Keratinocyte (primary cell): ENCODE data around the gene MOV10L1. TPM values are rescaled to one million over a fixed set of nuclear protein-coding genes. Genes with fewer than 3 reads are reported as not detected.
A peak's percentile ranks its signal among the peaks of the same experiment; 100 is the strongest.

Source experiments
- DNase-seq: peaks from one replicate; pipeline ENCODE4 v3.0.0-alpha.2; 2011; ENCODE audit warnings: low read depth, missing footprints, low spot score
- FAIRE-seq: peaks from 2 replicates; lab custom pipeline; 2011; peaks lifted over from hg19 to GRCh38; lab: Jason Lieb, UNC
- H2AFZ ChIP-seq: 2 replicates; pipeline ENCODE4 v1.6.0; 2012; ENCODE audit warnings: low read length, control low read depth, inconsistent platforms; ENCODE audit not compliant: control insufficient read depth
- H3K27ac ChIP-seq: 2 replicates; pipeline ENCODE4 v1.5.1; 2011; ENCODE audit warnings: low read length; ENCODE audit not compliant: control insufficient read depth, insufficient read depth
- H3K27me3 ChIP-seq: 3 replicates; pipeline ENCODE4 v1.6.0; 2011; ENCODE audit warnings: low read length; ENCODE audit not compliant: control insufficient read depth, insufficient read depth; ENCODE audit errors: extremely low read depth
- H3K36me3 ChIP-seq, 2 experiments: 2 replicates in 1 of 2; 3 replicates in 1 of 2; pipeline ENCODE4 v1.5.1; 2011; ENCODE audit warnings: low read length in 2 of 2, mild to moderate bottlenecking in 1 of 2; ENCODE audit not compliant: control insufficient read depth in 2 of 2, insufficient read depth in 2 of 2; ENCODE audit errors: extremely low read depth in 1 of 2
- H3K4me1 ChIP-seq: 3 replicates; pipeline ENCODE4 v1.5.1; 2011; ENCODE audit warnings: low read length; ENCODE audit not compliant: control insufficient read depth, insufficient read depth; ENCODE audit errors: extremely low read depth
- H3K4me2 ChIP-seq: 3 replicates; pipeline ENCODE4 v1.6.0; 2011; ENCODE audit warnings: low read depth, low read length; ENCODE audit not compliant: control insufficient read depth, insufficient read depth; ENCODE audit errors: extremely low read depth
- H3K4me3 ChIP-seq, 3 experiments: fragments of 200-600 bp in 1 of 3; sonication (generic) in 1 of 3; 2 replicates in 2 of 3; 3 replicates in 1 of 3; pipeline ENCODE4 v1.5.1; 2011 to 2016; ENCODE audit warnings: low read length in 3 of 3, mild to moderate bottlenecking in 3 of 3, control low read depth in 2 of 3, inconsistent platforms in 1 of 3, low read depth in 1 of 3, mixed read lengths in 1 of 3, mixed run types in 1 of 3, moderate library complexity in 1 of 3; ENCODE audit not compliant: control insufficient read depth in 2 of 3, insufficient read depth in 2 of 3; ENCODE audit errors: extremely low read depth in 1 of 3
- H3K79me2 ChIP-seq: 2 replicates; pipeline ENCODE4 v1.6.0; 2012; ENCODE audit warnings: low read length; ENCODE audit not compliant: control insufficient read depth, insufficient read depth
- H3K9ac ChIP-seq: 3 replicates; pipeline ENCODE4 v1.6.0; 2011; ENCODE audit warnings: low read length; ENCODE audit not compliant: control insufficient read depth, insufficient read depth; ENCODE audit errors: extremely low read depth
- H3K9me1 ChIP-seq: 3 replicates; pipeline ENCODE4 v1.6.0; 2011; ENCODE audit warnings: low read length; ENCODE audit not compliant: control insufficient read depth, insufficient read depth; ENCODE audit errors: extremely low read depth
- H3K9me3 ChIP-seq: 2 replicates; pipeline ENCODE4 v1.5.1; 2012; ENCODE audit warnings: low read depth, low read length; ENCODE audit not compliant: control insufficient read depth
- H4K20me1 ChIP-seq: 3 replicates; pipeline ENCODE4 v1.6.0; 2011; ENCODE audit warnings: low read length; ENCODE audit not compliant: control insufficient read depth, insufficient read depth; ENCODE audit errors: extremely low read depth
- EZH2 ChIP-seq: IDR thresholded peaks from one replicate; pipeline ENCODE4 v1.6.1; 2012; ENCODE audit warnings: inconsistent platforms, mild to moderate bottlenecking, low read length, moderate library complexity
- dilution Hi-C: fragments of 300-500 bp; cut with MboI; formaldehyde crosslinking; loops from one replicate; pipeline ENCODE4 v1.7.0; 2020; ENCODE audit warnings: low sequenced_read_pairs; ENCODE audit not compliant: extremely low pct_ligation_motif_present
- polyA plus RNA-seq, 5 experiments: library from polyadenylated mRNA; depleted of rRNA in 3 of 5; stranded (reverse) in 3 of 5; stranded (forward) in 1 of 5; unstranded in 1 of 5; fragments of >200 nt; gene quantifications; 1 replicate in 1 of 5; 2 replicates in 3 of 5; 3 replicates in 1 of 5; pipeline versions ENCODE4 v1.2.1 to v1.2.3, GENCODE V29; 2011 to 2012; ENCODE audit warnings: missing spikeins in 2 of 5, low read depth in 1 of 5, low replicate concordance in 1 of 5
- TF ChIP-seq, protein P1 (sequence below), 3 experiments: IDR thresholded peaks in 1 of 3; conservative IDR thresholded peaks in 1 of 3; optimal IDR thresholded peaks in 1 of 3; 2 replicates in 2 of 3; 3 replicates in 1 of 3; pipeline versions ENCODE3 to v1.5.1; 2011; ENCODE audit warnings: low read length in 3 of 3, mild to moderate bottlenecking in 3 of 3, moderate library complexity in 2 of 3, control low read depth in 1 of 3, inconsistent platforms in 1 of 3; ENCODE audit not compliant: insufficient read depth in 2 of 3; ENCODE audit errors: extremely low read depth in 1 of 3

Gene MOV10L1
- polyA plus RNA-seq, 1 donor (not counting 4 experiments of a cell fraction or from before 2014, with no cell fraction given) = not detected

DNA sequence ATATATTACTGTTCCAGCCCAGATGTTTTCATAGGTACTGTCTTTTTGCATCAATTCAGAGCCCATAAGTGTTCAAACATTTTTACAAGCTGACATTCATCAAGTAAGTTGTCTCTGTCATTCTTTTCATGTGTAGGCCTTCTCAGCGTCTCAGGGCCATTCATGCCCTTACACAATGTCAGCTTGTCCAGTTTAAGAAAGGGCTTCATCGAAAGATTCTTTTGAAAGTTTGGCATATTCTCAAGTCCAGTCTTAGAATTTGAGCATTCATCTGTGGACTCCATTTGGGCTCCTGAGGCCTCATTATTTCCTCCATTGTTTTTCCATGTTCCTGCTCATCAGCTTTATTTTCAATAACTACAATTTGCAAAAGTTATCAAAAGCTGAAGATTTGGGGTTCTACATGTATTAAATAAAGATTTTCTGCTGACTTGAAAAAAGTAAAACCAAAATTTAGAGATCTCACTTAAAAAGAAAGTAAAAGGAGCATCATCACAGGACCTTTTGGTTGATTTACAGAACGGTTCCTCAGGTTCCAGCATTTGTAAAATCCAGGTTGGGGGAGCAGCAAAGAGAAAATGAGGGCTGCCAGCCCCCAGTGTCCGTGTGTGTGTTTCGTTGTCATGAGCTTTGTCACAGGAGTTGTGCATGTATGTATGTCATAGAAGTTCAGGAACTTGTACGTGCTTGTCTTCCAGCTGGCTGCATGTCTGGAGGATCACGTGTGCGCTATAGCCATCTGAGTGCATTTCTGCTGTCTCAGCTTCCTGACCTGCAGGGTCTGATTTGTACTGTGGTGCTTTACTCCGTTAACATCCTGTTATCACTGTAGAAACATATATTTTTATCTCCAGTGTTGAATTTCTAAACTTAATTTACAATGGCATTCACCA lies 15.6 kb downstream of the MOV10L1 start:
- Histone ChIP-seq H3K27ac (no peak overlapping the region), H2AFZ (peak overlapping the region; percentile 68), H3K4me1 (peaks cover 15% of the 10 kb centered on the region), H3K4me2 (peak overlapping the region; percentile 84), H3K36me3 (no peaks in the 10 kb centered on the region), H3K79me2 (no peaks in the 10 kb centered on the region), H3K27me3 (peaks cover 4% of the 10 kb centered on the region), H3K4me3 (peak overlapping the region in 1 of 3 experiments; percentile 46), H4K20me1 (no peaks in the 10 kb centered on the region), H3K9ac (no peak overlapping the region), H3K9me1 (no peaks in the 10 kb centered on the region), H3K9me3 (peaks cover 2% of the 10 kb centered on the region)
- dilution Hi-C loops = no loop called here
- FAIRE-seq (peak; percentile 98), DNase-seq (no peak)
- TF ChIP-seq, protein P1, sequence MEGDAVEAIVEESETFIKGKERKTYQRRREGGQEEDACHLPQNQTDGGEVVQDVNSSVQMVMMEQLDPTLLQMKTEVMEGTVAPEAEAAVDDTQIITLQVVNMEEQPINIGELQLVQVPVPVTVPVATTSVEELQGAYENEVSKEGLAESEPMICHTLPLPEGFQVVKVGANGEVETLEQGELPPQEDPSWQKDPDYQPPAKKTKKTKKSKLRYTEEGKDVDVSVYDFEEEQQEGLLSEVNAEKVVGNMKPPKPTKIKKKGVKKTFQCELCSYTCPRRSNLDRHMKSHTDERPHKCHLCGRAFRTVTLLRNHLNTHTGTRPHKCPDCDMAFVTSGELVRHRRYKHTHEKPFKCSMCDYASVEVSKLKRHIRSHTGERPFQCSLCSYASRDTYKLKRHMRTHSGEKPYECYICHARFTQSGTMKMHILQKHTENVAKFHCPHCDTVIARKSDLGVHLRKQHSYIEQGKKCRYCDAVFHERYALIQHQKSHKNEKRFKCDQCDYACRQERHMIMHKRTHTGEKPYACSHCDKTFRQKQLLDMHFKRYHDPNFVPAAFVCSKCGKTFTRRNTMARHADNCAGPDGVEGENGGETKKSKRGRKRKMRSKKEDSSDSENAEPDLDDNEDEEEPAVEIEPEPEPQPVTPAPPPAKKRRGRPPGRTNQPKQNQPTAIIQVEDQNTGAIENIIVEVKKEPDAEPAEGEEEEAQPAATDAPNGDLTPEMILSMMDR (optimal IDR thresholded peaks at IDR 0.05 in 1 of 3, IDR thresholded peaks at IDR 0.05 in 1 of 3, conservative IDR thresholded peaks at IDR 0.05 in 1 of 3; ENCODE audit: extremely low read depth in 1 of 3, insufficient read depth in 2 of 3, low read length in 3 of 3) = no peak
- no peak for TF ChIP-seq EZH2

DNA sequence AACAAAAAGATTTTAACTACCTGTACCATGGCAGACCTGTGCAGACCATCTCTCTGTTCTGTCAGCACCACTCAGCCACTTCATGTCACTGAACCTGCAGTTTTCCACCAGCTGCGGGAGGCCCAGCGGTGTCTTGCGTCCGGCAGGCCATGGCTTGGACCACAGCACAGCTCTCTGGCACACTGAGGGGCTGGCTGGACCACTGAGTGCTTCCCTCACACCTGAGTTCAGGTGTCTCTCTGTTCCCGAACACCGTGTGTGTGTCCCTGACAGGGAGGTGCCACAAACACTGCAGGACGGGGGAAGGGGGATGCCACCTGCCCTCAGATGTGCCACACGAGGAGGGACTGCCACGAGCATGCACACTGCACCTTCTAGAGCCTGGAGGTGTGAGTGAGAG lies 17.7 kb downstream of the MOV10L1 start:
- no peak overlapping the region for H3K9ac ChIP-seq
- TF ChIP-seq, protein P1 (optimal IDR thresholded peaks at IDR 0.05 in 1 of 3, IDR thresholded peaks at IDR 0.05 in 1 of 3, conservative IDR thresholded peaks at IDR 0.05 in 1 of 3; ENCODE audit: extremely low read depth in 1 of 3, insufficient read depth in 2 of 3, low read length in 3 of 3) = no peak
- no peak for TF ChIP-seq EZH2
- H4K20me1 ChIP-seq = no peaks in the 10 kb centered on the region
- H3K27ac ChIP-seq = no peak overlapping the region
- no peaks in the 10 kb centered on the region for H3K36me3 ChIP-seq
- no peak for FAIRE-seq
- H3K4me1 ChIP-seq = peaks cover 15% of the 10 kb centered on the region
- no peak overlapping the region for H3K4me2 ChIP-seq
- H3K27me3 ChIP-seq = no peaks in the 10 kb centered on the region
- no peaks in the 10 kb centered on the region for H3K9me1 ChIP-seq
- H2AFZ ChIP-seq = no peak overlapping the region
- dilution Hi-C loops = no loop called here
- peaks cover 2% of the 10 kb centered on the region for H3K9me3 ChIP-seq
- DNase-seq = no peak
- no peaks in the 10 kb centered on the region for H3K79me2 ChIP-seq
- no peak overlapping the region for H3K4me3 ChIP-seq
